ENCODE measurements around the gene MORN5. TPM values are rescaled to one million over a fixed set of nuclear protein-coding genes. Genes with fewer than 3 reads are reported as not detected.

MORN5 gene
- total RNA-seq, 1 donor from 2014 or later: 2.1 TPM

DNA sequence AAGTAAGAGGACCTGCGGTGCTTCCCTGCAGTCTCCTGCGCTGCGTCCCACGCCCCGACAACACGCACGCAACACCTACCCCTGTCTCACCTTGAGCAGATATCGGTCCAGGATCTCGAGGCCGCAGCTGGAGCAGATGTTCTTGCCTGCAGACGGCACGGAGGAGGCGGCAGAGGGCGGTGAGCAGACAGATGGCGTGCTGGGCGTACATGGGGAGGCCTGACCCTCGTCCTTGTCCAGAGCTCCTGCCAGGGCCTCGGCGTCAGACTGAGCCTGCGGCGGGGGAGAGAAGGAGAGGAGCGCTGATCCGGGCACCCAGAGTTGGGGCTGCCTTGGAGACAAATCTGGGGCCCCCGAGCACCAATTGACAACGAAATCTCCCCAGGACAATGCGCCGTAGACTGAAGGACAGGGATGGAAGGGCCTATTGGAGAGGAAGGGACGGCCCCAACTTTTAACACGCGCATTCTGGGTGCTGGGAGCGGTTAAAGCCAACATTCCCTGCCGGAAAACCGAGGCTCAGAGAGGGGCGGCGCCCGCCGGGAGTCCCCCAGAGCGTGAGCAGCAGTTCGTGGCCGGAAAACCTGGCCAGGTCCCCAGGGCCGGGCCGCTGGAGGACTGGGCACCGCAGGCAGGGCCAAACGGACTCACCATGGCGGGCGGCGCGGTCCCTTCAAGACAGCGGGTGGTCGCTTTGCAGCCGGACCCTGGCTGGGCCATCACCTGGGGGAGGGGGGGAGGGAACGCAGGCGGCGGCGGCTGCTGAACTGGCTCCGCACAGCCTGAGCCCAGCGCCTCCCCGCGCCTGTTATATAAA lies 67.3 kb downstream of the MORN5 start:
- TF ChIP-seq, protein P1, sequence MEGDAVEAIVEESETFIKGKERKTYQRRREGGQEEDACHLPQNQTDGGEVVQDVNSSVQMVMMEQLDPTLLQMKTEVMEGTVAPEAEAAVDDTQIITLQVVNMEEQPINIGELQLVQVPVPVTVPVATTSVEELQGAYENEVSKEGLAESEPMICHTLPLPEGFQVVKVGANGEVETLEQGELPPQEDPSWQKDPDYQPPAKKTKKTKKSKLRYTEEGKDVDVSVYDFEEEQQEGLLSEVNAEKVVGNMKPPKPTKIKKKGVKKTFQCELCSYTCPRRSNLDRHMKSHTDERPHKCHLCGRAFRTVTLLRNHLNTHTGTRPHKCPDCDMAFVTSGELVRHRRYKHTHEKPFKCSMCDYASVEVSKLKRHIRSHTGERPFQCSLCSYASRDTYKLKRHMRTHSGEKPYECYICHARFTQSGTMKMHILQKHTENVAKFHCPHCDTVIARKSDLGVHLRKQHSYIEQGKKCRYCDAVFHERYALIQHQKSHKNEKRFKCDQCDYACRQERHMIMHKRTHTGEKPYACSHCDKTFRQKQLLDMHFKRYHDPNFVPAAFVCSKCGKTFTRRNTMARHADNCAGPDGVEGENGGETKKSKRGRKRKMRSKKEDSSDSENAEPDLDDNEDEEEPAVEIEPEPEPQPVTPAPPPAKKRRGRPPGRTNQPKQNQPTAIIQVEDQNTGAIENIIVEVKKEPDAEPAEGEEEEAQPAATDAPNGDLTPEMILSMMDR (conservative IDR thresholded peaks at IDR 0.05): no peak
- H3K27me3 Mint-ChIP-seq: peaks cover 62% of the 10 kb centered on the region
- H3K4me1 Mint-ChIP-seq (ENCODE audit: unreplicated experiment): peaks cover 25% of the 10 kb centered on the region
- H3K27ac Mint-ChIP-seq: no peak overlapping the region
- H3K4me3 Mint-ChIP-seq: peak overlapping the region; percentile 88
- H3K36me3 Mint-ChIP-seq: peaks cover 11% of the 10 kb centered on the region
- no peaks in the 10 kb centered on the region for H3K9me3 Mint-ChIP-seq
- no peak for DNase-seq (ENCODE audit: extremely low spot score, unreplicated experiment)

DNA sequence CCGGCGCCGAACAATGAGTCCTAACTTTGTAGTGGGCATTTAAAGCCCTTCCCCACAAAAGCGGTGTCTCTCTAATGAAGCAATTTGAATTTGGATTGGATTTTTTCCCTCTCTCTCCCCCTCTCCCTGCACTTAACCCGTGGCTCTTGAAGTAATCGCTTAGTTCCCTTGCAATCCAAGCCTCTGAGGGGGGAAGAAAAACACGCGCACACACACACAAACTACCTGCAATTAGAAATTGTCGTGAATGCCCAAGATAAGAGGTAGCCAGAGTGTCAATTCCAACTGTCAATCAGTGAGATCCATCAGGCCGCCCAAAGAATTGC lies 67.8 kb downstream of the MORN5 start:
- peaks cover 11% of the 10 kb centered on the region for H3K36me3 Mint-ChIP-seq
- peak overlapping the region; percentile 88 for H3K4me3 Mint-ChIP-seq
- TF ChIP-seq, protein P1 (conservative IDR thresholded peaks at IDR 0.05): no peak
- H3K27me3 Mint-ChIP-seq: peaks cover 56% of the 10 kb centered on the region
- H3K9me3 Mint-ChIP-seq: no peaks in the 10 kb centered on the region
- peaks cover 19% of the 10 kb centered on the region for H3K4me1 Mint-ChIP-seq (ENCODE audit: unreplicated experiment)
- no peak for DNase-seq (ENCODE audit: extremely low spot score, unreplicated experiment)
- H3K27ac Mint-ChIP-seq: no peak overlapping the region

DNA sequence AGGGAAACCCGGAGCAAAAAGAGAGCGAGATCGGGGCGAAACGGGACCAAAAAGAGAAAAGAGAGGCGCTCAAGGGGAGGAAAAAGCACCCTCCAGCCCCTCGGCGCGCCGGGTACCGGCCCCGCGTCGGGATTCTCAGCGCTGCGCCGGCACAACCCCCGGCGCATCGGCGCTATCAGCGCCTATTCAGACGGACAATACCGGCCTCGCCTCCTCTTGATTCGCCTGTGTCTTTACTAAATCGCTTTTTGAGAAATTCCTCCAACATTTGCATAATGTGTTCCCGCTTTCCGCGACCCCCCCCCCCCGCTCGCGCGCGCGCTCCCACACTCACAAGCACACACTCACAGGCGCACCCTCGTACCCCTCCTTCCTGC lies 68.5 kb downstream of the MORN5 start:
- Mint-ChIP-seq H3K4me1 (ENCODE audit: unreplicated experiment) (peaks cover 20% of the 10 kb centered on the region), H3K4me3 (peak overlapping the region; percentile 82), H3K36me3 (peaks cover 11% of the 10 kb centered on the region), H3K27me3 (peaks cover 56% of the 10 kb centered on the region), H3K27ac (no peak overlapping the region), H3K9me3 (no peaks in the 10 kb centered on the region)
- TF ChIP-seq, protein P1 (conservative IDR thresholded peaks at IDR 0.05): no peak
- DNase-seq (ENCODE audit: extremely low spot score, unreplicated experiment): no peak

DNA sequence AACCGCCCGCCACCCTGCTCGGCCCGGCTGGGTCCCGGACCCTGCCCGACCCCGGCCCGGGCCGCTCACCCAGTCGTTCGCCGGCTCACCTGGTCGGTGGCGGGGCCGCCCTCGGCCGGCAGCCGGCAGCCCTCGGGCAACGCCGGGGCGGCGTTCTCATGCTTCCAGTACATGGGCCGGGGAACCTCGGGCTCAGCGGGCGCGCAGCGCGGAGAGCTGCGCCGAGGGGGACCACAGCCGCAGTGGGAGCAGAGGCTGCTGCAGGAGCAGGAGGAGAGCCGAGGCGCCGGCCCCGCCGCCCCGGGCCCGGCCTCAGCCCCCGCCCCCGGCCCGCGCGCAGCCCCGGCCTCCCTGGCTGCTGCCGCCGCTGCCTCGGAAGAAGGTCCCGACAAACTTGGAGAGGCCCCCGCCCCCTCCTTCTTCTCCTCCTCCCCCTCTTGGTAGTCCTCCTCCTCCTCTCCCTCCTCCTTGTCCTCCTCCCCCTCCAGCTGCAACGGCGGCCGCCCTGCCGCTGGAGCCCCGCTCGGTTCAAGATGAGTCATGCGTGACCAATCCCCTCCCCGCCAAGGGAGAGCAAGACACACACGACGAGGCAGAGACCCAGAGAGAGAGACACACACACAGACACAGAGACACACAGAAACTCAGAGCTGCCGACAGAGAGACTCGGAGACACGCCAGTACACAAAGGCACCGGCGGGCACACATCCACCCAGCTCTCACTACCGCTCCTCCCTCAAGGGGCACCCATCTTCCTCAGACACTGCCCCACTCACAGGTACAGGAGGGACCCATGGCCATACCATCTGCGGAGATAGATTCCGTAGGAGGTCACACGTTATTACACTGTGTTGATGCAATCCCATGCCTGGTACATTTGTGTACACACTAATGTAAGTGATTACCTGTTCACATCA lies 69.1 kb downstream of the MORN5 start, which contains the start of gene LHX6:
TSS of gene LHX6 (minus strand) at position 390 of the 917 bp plus-strand sequence. CDS start at position 173, 217 bp downstream.
- Mint-ChIP-seq H3K9me3 (no peaks in the 10 kb centered on the region), H3K27ac (no peak within 1 kb of the TSS), H3K36me3 (peaks cover 11% of the 10 kb centered on the region), H3K4me3 (peak within 1 kb of the TSS; percentile 82), H3K4me1 (ENCODE audit: unreplicated experiment) (peaks cover 22% of the 10 kb centered on the region), H3K27me3 (peaks cover 56% of the 10 kb centered on the region)
- no peak for DNase-seq (ENCODE audit: extremely low spot score, unreplicated experiment)
- TF ChIP-seq, protein P1 (conservative IDR thresholded peaks at IDR 0.05): no peak

DNA sequence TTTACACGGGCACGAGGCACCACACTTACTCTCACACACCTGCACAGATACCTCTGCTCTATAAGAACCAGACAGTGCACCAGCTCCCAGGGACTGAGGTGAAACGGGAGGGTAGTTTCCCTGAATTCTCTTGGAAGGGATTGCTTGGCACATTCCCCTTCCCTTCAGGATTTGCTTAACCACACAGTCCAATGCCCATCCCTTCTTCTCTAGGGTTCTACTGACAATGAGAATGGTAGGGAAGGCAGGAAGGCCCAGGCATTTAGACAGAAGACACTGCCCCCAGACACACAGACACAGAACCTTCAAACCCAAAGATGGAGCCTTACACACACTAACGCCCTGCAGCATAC lies 69.8 kb downstream of the MORN5 start:
- H3K36me3 Mint-ChIP-seq: peaks cover 9% of the 10 kb centered on the region
- H3K27me3 Mint-ChIP-seq: peaks cover 55% of the 10 kb centered on the region
- H3K4me1 Mint-ChIP-seq (ENCODE audit: unreplicated experiment): peaks cover 22% of the 10 kb centered on the region
- H3K27ac Mint-ChIP-seq: no peak overlapping the region
- H3K4me3 Mint-ChIP-seq: no peak overlapping the region
- TF ChIP-seq, protein P1 (conservative IDR thresholded peaks at IDR 0.05): no peak
- no peaks in the 10 kb centered on the region for H3K9me3 Mint-ChIP-seq
- DNase-seq (ENCODE audit: extremely low spot score, unreplicated experiment): no peak

All from type B pancreatic cell (in vitro differentiated cells).